Panc1 (cell line): Measurements from ENCODE around the gene TMEM120B. TPM values are rescaled to one million over a fixed set of nuclear protein-coding genes. Genes with fewer than 3 reads are reported as not detected.

Experiments used
- ATAC-seq: fragments of 200-7000 bp; cut with Tn5 transposase; 2 replicates; pipeline ENCODE4 v1.9.1; 2020; ENCODE audit warnings: mild to moderate bottlenecking, moderate library complexity
- BruUV-seq: library from RNA; stranded (reverse); fragments of 400-500 nt; replicated peaks from 2 replicates; lab custom pipeline; 2021; lab: Mats Ljungman, UMichigan
- CTCF ChIA-PET: fragments of 300-600 bp; sonication (Branson Sonifier 250); formaldehyde crosslinking; loops from one replicate; lab custom pipeline; 2022; ENCODE audit warnings: antibody characterized with exemption; lab: Charles Lee
- POLR2A ChIA-PET: fragments of 300-600 bp; sonication (Branson Sonifier 250); formaldehyde crosslinking; loops from one replicate; lab custom pipeline; 2022; ENCODE audit warnings: antibody characterized with exemption; lab: Charles Lee
- DNase-seq: peaks from one replicate; pipeline ENCODE4 v3.0.0-alpha.2; 2010; ENCODE audit warnings: low read depth, low spot score
- H3K27ac ChIP-seq: 2 replicates; pipeline ENCODE4 v1.5.1; 2011; ENCODE audit warnings: mild to moderate bottlenecking, low read length, inconsistent platforms
- H3K27me3 ChIP-seq: fragments of 200-500 bp; sonication (Bioruptor generic); 2 replicates; pipeline ENCODE4 v1.6.0; 2014; ENCODE audit warnings: low read length, inconsistent platforms; ENCODE audit not compliant: control insufficient read depth, insufficient read depth
- H3K36me3 ChIP-seq: fragments of 200-500 bp; sonication (Bioruptor generic); 2 replicates; pipeline ENCODE4 v1.5.1; 2014; ENCODE audit warnings: inconsistent platforms, mild to moderate bottlenecking, low read length, moderate library complexity; ENCODE audit not compliant: control insufficient read depth, insufficient read depth
- H3K4me1 ChIP-seq: 2 replicates; pipeline ENCODE4 v1.5.1; 2011; ENCODE audit warnings: inconsistent platforms, mild to moderate bottlenecking, low read length, moderate library complexity; ENCODE audit not compliant: control insufficient read depth, insufficient read depth
- H3K4me3 ChIP-seq, 2 experiments: 2 replicates each; pipeline ENCODE4 v1.5.1; 2011 to 2012; ENCODE audit warnings: low read depth in 2 of 2, low read length in 2 of 2, mild to moderate bottlenecking in 2 of 2, inconsistent platforms in 1 of 2, moderate library complexity in 1 of 2
- H3K9me3 ChIP-seq: fragments of 200-500 bp; sonication (Bioruptor generic); 2 replicates; pipeline ENCODE4 v1.5.1; 2014; ENCODE audit warnings: low read depth, mild to moderate bottlenecking, inconsistent platforms, low read length, moderate library complexity; ENCODE audit not compliant: control insufficient read depth, insufficient read depth
- POLR2AphosphoS5 ChIP-seq: IDR thresholded peaks from 2 replicates; pipeline ENCODE4 v1.6.1; 2012; ENCODE audit warnings: mild to moderate bottlenecking, low read depth, low read length, moderate library complexity
- SIN3A ChIP-seq: IDR thresholded peaks from 2 replicates; pipeline ENCODE4 v1.6.1; 2012; ENCODE audit warnings: low read depth, mild to moderate bottlenecking, low read length, moderate library complexity, borderline replicate concordance; ENCODE audit not compliant: insufficient read depth
- TCF7L2 ChIP-seq: IDR thresholded peaks from 2 replicates; pipeline ENCODE4 v1.6.1; 2011; ENCODE audit warnings: mild to moderate bottlenecking, low read depth, low read length, inconsistent platforms
- in situ Hi-C: cut with HindIII; loops from 2 replicates; pipeline ENCODE4 v1.10.0; 2016; ENCODE audit warnings: low sequenced_read_pairs, low pct_unique_long_range_greater_than_20kb
- intact Hi-C: fragments of 100-400 bp; cut with micrococcal nuclease; formaldehyde crosslinking; loops from one replicate; pipeline ENCODE4 v1.10.0; 2022; ENCODE audit not compliant: unreplicated experiment
- total RNA-seq: library from RNA; stranded (reverse); gene quantifications from one replicate; pipeline ENCODE4 v1.2.1, GENCODE V29; 2021; ENCODE audit not compliant: unreplicated experiment
- TF ChIP-seq, protein P1 (sequence below), 2 experiments: IDR thresholded peaks; 2 replicates each; pipeline ENCODE4 v1.6.1; 2011 to 2012; ENCODE audit warnings: low read depth in 2 of 2, control low read depth in 1 of 2, low read length in 1 of 2, mild to moderate bottlenecking in 1 of 2, moderate library complexity in 1 of 2; ENCODE audit not compliant: insufficient read depth in 1 of 2
- TF ChIP-seq, protein P2 (sequence below): fragments of 450-650 bp; IDR thresholded peaks from 2 replicates; pipeline ENCODE4 v1.5.1; 2017; ENCODE audit warnings: mild to moderate bottlenecking

The TMEM120B gene
- total RNA-seq, 1 experiment from 2014 or later, result 22.3 TPM

DNA sequence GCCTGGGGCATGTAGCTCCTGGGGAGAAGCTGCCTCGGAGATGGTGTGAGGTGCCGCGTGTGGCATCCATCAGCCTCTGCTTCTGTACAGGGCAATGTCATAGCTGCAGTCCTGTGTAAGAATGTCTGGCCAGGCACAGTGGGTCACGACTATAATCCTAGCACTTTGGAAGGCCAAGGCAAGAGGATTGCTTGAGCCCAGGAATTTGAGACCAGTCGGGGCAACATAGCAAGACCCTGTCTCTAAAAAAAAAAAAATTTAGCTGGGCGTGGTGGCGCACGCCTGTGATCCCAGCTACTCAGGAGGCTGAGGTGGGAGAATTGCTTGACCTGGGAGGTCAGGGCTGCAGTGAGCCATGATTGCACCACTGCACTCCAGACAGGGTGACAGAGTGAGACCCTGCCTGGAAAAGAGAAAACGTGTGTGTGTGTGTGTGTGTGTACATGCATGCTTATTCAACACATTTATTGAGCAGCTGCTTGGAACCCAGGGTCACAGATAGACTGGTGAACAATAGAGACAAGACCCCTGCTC is 56.8 kb downstream of the TMEM120B start:
- no TSS peak for BruUV-seq
- ChIA-PET CTCF (interaction anchor here (0.6 to 0.8 kb wide), 2 partner anchors 25 to 263 kb away, joined by 3 to 11 read pairs; no protein-coding TSS in a partner anchor), POLR2A (interaction anchor here (0.6 kb wide), 3 partner anchors 69 to 975 kb away, joined by 4 to 7 read pairs (median 5); no protein-coding TSS in a partner anchor)
- no peak overlapping the region for H3K4me3 ChIP-seq
- H3K27me3 ChIP-seq, result no peaks in the 10 kb centered on the region
- no peak for ATAC-seq
- TF ChIP-seq SIN3A, result no peak
- no peak for TF ChIP-seq POLR2AphosphoS5
- TF ChIP-seq, protein P1, sequence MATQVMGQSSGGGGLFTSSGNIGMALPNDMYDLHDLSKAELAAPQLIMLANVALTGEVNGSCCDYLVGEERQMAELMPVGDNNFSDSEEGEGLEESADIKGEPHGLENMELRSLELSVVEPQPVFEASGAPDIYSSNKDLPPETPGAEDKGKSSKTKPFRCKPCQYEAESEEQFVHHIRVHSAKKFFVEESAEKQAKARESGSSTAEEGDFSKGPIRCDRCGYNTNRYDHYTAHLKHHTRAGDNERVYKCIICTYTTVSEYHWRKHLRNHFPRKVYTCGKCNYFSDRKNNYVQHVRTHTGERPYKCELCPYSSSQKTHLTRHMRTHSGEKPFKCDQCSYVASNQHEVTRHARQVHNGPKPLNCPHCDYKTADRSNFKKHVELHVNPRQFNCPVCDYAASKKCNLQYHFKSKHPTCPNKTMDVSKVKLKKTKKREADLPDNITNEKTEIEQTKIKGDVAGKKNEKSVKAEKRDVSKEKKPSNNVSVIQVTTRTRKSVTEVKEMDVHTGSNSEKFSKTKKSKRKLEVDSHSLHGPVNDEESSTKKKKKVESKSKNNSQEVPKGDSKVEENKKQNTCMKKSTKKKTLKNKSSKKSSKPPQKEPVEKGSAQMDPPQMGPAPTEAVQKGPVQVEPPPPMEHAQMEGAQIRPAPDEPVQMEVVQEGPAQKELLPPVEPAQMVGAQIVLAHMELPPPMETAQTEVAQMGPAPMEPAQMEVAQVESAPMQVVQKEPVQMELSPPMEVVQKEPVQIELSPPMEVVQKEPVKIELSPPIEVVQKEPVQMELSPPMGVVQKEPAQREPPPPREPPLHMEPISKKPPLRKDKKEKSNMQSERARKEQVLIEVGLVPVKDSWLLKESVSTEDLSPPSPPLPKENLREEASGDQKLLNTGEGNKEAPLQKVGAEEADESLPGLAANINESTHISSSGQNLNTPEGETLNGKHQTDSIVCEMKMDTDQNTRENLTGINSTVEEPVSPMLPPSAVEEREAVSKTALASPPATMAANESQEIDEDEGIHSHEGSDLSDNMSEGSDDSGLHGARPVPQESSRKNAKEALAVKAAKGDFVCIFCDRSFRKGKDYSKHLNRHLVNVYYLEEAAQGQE (IDR thresholded peaks at IDR 0.05; ENCODE audit: insufficient read depth in 1 of 2, low read depth in 2 of 2, low read length in 1 of 2), result no peak
- TF ChIP-seq, protein P2, sequence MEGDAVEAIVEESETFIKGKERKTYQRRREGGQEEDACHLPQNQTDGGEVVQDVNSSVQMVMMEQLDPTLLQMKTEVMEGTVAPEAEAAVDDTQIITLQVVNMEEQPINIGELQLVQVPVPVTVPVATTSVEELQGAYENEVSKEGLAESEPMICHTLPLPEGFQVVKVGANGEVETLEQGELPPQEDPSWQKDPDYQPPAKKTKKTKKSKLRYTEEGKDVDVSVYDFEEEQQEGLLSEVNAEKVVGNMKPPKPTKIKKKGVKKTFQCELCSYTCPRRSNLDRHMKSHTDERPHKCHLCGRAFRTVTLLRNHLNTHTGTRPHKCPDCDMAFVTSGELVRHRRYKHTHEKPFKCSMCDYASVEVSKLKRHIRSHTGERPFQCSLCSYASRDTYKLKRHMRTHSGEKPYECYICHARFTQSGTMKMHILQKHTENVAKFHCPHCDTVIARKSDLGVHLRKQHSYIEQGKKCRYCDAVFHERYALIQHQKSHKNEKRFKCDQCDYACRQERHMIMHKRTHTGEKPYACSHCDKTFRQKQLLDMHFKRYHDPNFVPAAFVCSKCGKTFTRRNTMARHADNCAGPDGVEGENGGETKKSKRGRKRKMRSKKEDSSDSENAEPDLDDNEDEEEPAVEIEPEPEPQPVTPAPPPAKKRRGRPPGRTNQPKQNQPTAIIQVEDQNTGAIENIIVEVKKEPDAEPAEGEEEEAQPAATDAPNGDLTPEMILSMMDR, result no peak
- TF ChIP-seq TCF7L2, result no peak
- no peak overlapping the region for H3K27ac ChIP-seq
- H3K9me3 ChIP-seq, result no peaks in the 10 kb centered on the region
- peaks cover 7% of the 10 kb centered on the region for H3K4me1 ChIP-seq
- in situ Hi-C loops, result no loop called here
- no peaks in the 10 kb centered on the region for H3K36me3 ChIP-seq
- intact Hi-C loops, result no loop called here
- DNase-seq, result no peak

DNA sequence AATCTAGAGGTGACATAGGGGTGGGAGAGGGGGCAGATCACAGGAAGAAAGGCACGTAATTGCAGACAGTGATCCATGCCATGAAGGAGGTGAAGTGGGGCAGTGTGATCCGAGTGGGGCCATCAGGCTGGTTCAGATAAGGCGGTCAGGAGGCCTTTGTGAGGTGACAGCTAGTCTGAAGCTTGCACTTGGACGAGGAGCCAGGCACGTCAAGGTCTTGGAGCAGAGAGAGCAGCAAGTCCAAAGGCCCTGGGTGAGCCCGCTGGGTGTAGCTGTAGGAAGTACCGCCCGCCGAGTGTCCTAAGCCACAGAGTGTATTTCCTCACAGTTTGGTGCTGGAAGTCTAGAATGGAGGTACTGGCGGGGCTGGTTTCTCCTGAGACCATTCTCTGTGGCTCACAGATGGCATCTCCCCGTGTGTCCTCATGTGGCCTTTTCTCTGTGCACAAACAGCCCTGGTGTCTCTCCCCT is 57.3 kb downstream of the TMEM120B start:
- H3K4me3 ChIP-seq, result no peak overlapping the region
- POLR2A ChIA-PET, result interaction anchor here (0.6 kb wide), 2 partner anchors 183 to 975 kb away, joined by 4 to 7 read pairs; no protein-coding TSS in a partner anchor
- H3K4me1 ChIP-seq, result peaks cover 11% of the 10 kb centered on the region

More for the DNA sequence above, 57.3 kb downstream of the TMEM120B start:
- no peaks in the 10 kb centered on the region for H3K27me3 ChIP-seq
- no peak for DNase-seq
- in situ Hi-C loops, result no loop called here
- TF ChIP-seq SIN3A, result no peak
- TF ChIP-seq POLR2AphosphoS5, result no peak
- no peak for TF ChIP-seq TCF7L2
- TF ChIP-seq, protein P1 (IDR thresholded peaks at IDR 0.05; ENCODE audit: insufficient read depth in 1 of 2, low read depth in 2 of 2, low read length in 1 of 2), result no peak
- TF ChIP-seq, protein P2, result no peak
- H3K27ac ChIP-seq, result no peak overlapping the region
- ATAC-seq, result no peak
- no peaks in the 10 kb centered on the region for H3K9me3 ChIP-seq
- intact Hi-C loops, result no loop called here
- H3K36me3 ChIP-seq, result no peaks in the 10 kb centered on the region
- BruUV-seq, result no TSS peak
- CTCF ChIA-PET, result interaction anchor here (0.6 kb wide), 1 partner anchor 263 kb away, joined by 3 read pairs; no protein-coding TSS in a partner anchor
